B cell (primary cell): ENCODE data around the gene H2BK1. TPM values are rescaled to one million over a fixed set of nuclear protein-coding genes. Genes with fewer than 3 reads are reported as not detected.

Experiments used
- ATAC-seq: fragments of 200-7000 bp; cut with Tn5 transposase; one replicate; pipeline ENCODE4 v1.10.0; 2021; ENCODE audit warnings: low read depth, mild to moderate bottlenecking, moderate number of reproducible peaks, moderate library complexity
- CTCF ChIA-PET: fragments of 350-600 bp; sonication (Branson Sonifier 250); formaldehyde crosslinking; loops from one replicate; lab custom pipeline; 2021; ENCODE audit warnings: antibody characterized with exemption, inconsistent platforms; lab: Charles Lee
- POLR2A ChIA-PET: fragments of 350-600 bp; sonication (Branson Sonifier 250); formaldehyde crosslinking; loops from one replicate; lab custom pipeline; 2021; ENCODE audit warnings: antibody characterized with exemption; lab: Charles Lee
- DNase-seq: peaks from one replicate; pipeline ENCODE4 v3.0.0; 2013
- H2AFZ ChIP-seq: 2 replicates; pipeline ENCODE4 v1.6.1; 2012; ENCODE audit warnings: mild to moderate bottlenecking, low read depth, low read length; ENCODE audit not compliant: insufficient read depth, poor library complexity, severe bottlenecking
- H3K27ac ChIP-seq, 2 donors: 1 replicate in 1 of 2; 2 replicates in 1 of 2; pipeline ENCODE4 v1.5.1; 2012 to 2013; ENCODE audit warnings: low read length in 2 of 2, mild to moderate bottlenecking in 2 of 2, moderate library complexity in 1 of 2
- H3K27me3 ChIP-seq, 4 experiments: fragments of 200-600 bp in 1 of 4; sonication (generic) in 1 of 4; replicated peaks in 1 of 4; 1 replicate in 2 of 4; 2 replicates in 2 of 4; pipeline versions ENCODE4 v1.6.1 to v1.7.0; 2013 to 2016; ENCODE audit warnings: low read length in 3 of 4, mild to moderate bottlenecking in 2 of 4, mixed read lengths in 1 of 4, moderate library complexity in 1 of 4; ENCODE audit not compliant: insufficient read depth in 4 of 4, control insufficient read depth in 3 of 4; ENCODE audit errors: control extremely low read depth in 1 of 4
- H3K36me3 ChIP-seq, 2 experiments: replicated peaks in 1 of 2; 1 replicate in 1 of 2; 2 replicates in 1 of 2; pipeline versions ENCODE4 v1.6.1 to v1.7.1; 2013; ENCODE audit warnings: low read length in 1 of 2; ENCODE audit not compliant: insufficient read depth in 2 of 2, control insufficient read depth in 1 of 2; ENCODE audit errors: control extremely low read depth in 1 of 2, extremely low read depth in 1 of 2
- H3K4me1 ChIP-seq, 2 donors: fragments of 200-600 bp in 1 of 2; sonication (generic) in 1 of 2; 1 replicate in 1 of 2; 2 replicates in 1 of 2; pipeline versions ENCODE4 v1.5.1 to v1.6.1; 2013 to 2017; ENCODE audit warnings: low read length in 2 of 2; ENCODE audit not compliant: control insufficient read depth in 2 of 2, insufficient read depth in 2 of 2
- H3K4me2 ChIP-seq: replicated peaks from 2 replicates; pipeline ENCODE3; 2012; ENCODE audit warnings: mild to moderate bottlenecking, low read depth, low read length; ENCODE audit not compliant: poor library complexity, severe bottlenecking
- H3K4me3 ChIP-seq, 5 experiments: fragments of 200-600 bp in 1 of 5; sonication (generic) in 1 of 5; 1 replicate in 3 of 5; 2 replicates in 2 of 5; pipeline versions ENCODE4 v1.5.1 to v1.7.0; 2011 to 2016; ENCODE audit warnings: low read length in 4 of 5, mild to moderate bottlenecking in 4 of 5, low read depth in 2 of 5, control low read depth in 1 of 5, moderate library complexity in 1 of 5; ENCODE audit not compliant: insufficient read depth in 1 of 5; ENCODE audit errors: control extremely low read depth in 1 of 5, extremely low read depth in 1 of 5
- H3K79me2 ChIP-seq: fragments of 200-600 bp; sonication (generic); one replicate; pipeline ENCODE4 v1.6.0; 2016; ENCODE audit warnings: low read length; ENCODE audit not compliant: control insufficient read depth, insufficient read depth
- H3K9ac ChIP-seq: fragments of 200-600 bp; sonication (generic); 2 replicates; pipeline ENCODE4 v1.6.1; 2017; ENCODE audit warnings: mild to moderate bottlenecking, low read length, moderate library complexity
- H3K9me3 ChIP-seq, 3 donors: one replicate each; pipeline versions ENCODE4 v1.6.1 to v1.7.1; 2013; ENCODE audit warnings: low read length in 2 of 3; ENCODE audit not compliant: control insufficient read depth in 2 of 3, insufficient read depth in 1 of 3; ENCODE audit errors: control extremely low read depth in 1 of 3
- H4K20me1 ChIP-seq: 2 replicates; pipeline ENCODE4 v1.6.0; 2012; ENCODE audit warnings: mild to moderate bottlenecking, low read length; ENCODE audit not compliant: insufficient read depth, control insufficient read depth, poor library complexity, severe bottlenecking
- H3K27ac Mint-ChIP-seq: one replicate; pipeline ENCODE4 v1.8.0; 2021; ENCODE audit warnings: mixed read lengths
- H3K27me3 Mint-ChIP-seq: one replicate; pipeline ENCODE4 v1.8.0; 2021; ENCODE audit warnings: mixed read lengths
- H3K4me1 Mint-ChIP-seq: one replicate; pipeline ENCODE4 v1.8.0; 2021; ENCODE audit warnings: mixed read lengths
- H3K4me3 Mint-ChIP-seq: one replicate; pipeline ENCODE4 v1.8.0; 2021; ENCODE audit warnings: mixed read lengths
- H3K9me3 Mint-ChIP-seq: one replicate; pipeline ENCODE4 v1.8.0; 2022; ENCODE audit warnings: mixed read lengths; ENCODE audit not compliant: insufficient read depth
- EZH2 ChIP-seq: IDR thresholded peaks from 2 replicates; pipeline ENCODE4 v1.6.1; 2012; ENCODE audit warnings: borderline replicate concordance, low read depth, mild to moderate bottlenecking, moderate library complexity, low read length; ENCODE audit not compliant: insufficient read depth, poor library complexity, severe bottlenecking
- WGBS: methylation state at CpG from one replicate; pipeline ENCODE4 v1.1.5; 2013; ENCODE audit warnings: missing lambda C conversion rate; ENCODE audit not compliant: insufficient coverage; 5-methylcytosine and 5-hydroxymethylcytosine counted together
- intact Hi-C: fragments of 100-400 bp; cut with micrococcal nuclease; formaldehyde crosslinking; loops from one replicate; pipeline ENCODE4 v1.10.0; 2022
- polyA plus RNA-seq: library from polyadenylated mRNA; depleted of rRNA; stranded (reverse); fragments of >200 nt; gene quantifications from 2 replicates; pipeline ENCODE4 v1.2.3, GENCODE V29; 2012
- total RNA-seq, 2 donors: library from RNA; stranded (reverse); fragments of 120-200 nt in 1 of 2; gene quantifications; 1 replicate in 1 of 2; 2 replicates in 1 of 2; pipeline versions ENCODE4 v1.2.3 to v1.2.4, GENCODE V29; 2013 to 2022
- TF ChIP-seq, protein P1 (sequence below): fragments of 200-600 bp; IDR thresholded peaks from one replicate; pipeline ENCODE4 v1.8.0; 2022; ENCODE audit warnings: antibody characterized with exemption, mild to moderate bottlenecking

Gene H2BK1
- total and polyA plus RNA-seq, 2 donors (not counting 1 experiment from before 2014, with no cell fraction given) = 4.2 TPM; not detected in 1

DNA sequence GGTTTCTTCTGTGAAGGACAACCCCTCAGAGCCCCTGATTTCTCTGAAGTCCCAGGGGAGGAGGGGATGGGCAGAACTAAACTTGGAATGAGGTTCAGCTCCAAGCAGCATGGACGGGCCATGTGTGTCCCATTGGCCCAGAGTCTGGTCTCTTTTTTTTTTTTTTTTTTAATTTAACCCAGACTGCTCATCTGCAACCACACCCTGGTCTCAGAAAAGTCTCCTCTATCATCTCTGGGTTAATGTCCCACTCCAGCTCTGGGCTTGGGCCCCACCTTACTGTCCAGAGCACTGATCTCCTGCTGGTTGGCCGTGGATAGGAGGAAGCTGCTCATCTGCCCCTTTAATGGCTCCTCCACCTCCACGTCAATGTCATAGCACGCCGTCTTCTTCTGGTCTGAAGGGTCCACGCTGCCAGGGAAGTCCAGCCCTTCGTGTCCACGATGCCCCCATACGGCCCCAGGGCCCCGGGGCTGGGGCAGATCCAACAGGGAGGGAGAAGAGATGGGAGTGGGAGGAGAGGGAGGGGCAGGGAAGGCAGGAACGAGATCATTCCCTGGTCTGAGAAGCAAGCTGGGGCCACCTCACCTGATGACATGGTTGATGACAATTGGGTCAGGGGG, 29.7 kb upstream of the H2BK1 start:
- WGBS = 95% methylated on average over 7 of the region's 11 CpGs
- Histone ChIP-seq H3K9me3 (peaks cover 0 to 7% (median 0%) of the 10 kb centered on the region in 3 donors), H3K27me3 (peaks cover 0 to 10% (median 2%) of the 10 kb centered on the region in 4 experiments), H3K9ac (no peak overlapping the region), H2AFZ (no peak overlapping the region), H4K20me1 (peaks cover 23% of the 10 kb centered on the region), H3K4me2 (no peak overlapping the region), H3K27ac (no peak overlapping the region), H3K36me3 (peaks cover 0 to 27% of the 10 kb centered on the region in 2 experiments), H3K79me2 (peaks cover 5% of the 10 kb centered on the region), H3K4me3 (no peak overlapping the region), H3K4me1 (peaks cover 21 to 23% of the 10 kb centered on the region in 2 donors)
- Mint-ChIP-seq H3K9me3 (no peaks in the 10 kb centered on the region), H3K27me3 (peaks cover 4% of the 10 kb centered on the region), H3K4me3 (no peak overlapping the region), H3K4me1 (peaks cover 24% of the 10 kb centered on the region), H3K27ac (no peak overlapping the region)
- ChIA-PET POLR2A (no interaction called here), CTCF (interaction anchor here (0.8 kb wide), 1 partner anchor 64 kb away, joined by 3 read pairs; no protein-coding TSS in a partner anchor)
- no peak for ATAC-seq
- no peak for DNase-seq
- intact Hi-C loops = no loop called here
- TF ChIP-seq, protein P1, sequence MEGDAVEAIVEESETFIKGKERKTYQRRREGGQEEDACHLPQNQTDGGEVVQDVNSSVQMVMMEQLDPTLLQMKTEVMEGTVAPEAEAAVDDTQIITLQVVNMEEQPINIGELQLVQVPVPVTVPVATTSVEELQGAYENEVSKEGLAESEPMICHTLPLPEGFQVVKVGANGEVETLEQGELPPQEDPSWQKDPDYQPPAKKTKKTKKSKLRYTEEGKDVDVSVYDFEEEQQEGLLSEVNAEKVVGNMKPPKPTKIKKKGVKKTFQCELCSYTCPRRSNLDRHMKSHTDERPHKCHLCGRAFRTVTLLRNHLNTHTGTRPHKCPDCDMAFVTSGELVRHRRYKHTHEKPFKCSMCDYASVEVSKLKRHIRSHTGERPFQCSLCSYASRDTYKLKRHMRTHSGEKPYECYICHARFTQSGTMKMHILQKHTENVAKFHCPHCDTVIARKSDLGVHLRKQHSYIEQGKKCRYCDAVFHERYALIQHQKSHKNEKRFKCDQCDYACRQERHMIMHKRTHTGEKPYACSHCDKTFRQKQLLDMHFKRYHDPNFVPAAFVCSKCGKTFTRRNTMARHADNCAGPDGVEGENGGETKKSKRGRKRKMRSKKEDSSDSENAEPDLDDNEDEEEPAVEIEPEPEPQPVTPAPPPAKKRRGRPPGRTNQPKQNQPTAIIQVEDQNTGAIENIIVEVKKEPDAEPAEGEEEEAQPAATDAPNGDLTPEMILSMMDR = no peak
- no peak for TF ChIP-seq EZH2
